DMS53 (cell line): ENCODE data around the gene DTX3L.

Source experiments
- DNase-seq: peaks from one replicate; lab custom pipeline; 2025; lab: John Stamatoyannopoulos, UW

Gene DTX3L

DNA sequence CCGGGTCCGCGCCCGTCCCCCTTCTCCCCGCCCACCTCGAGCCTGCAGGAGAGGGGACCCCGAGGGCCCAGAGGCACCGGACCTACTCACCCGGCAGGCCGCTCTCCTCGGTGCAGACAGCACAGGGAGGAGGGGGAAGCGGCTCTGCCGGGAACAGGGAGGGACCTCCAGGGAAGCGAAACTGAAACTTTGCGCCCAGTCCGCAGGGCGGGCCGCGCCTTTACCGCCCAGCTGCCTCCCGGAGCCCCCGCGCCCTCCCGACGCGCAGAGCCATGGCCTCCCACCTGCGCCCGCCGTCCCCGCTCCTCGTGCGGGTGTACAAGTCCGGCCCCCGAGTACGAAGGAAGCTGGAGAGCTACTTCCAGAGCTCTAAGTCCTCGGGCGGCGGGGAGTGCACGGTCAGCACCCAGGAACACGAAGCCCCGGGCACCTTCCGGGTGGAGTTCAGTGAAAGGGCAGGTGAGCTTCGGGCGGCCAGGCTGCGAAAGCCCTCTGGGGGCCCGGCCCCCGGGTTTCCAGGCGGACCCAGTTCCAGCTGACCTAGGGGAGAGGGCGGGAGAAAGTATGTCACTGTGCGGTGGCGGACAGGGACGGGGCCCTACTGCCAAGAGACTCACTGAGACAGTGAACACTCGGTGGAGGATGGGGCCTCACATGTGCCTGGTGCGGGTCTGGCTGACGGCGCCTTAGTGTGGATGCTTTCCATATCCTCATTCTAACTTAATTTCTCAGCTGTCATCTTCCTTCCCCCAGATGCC, at the start of gene DTX3L, which contains the start of gene PARP9:
Gene DTX3L (plus strand): TSS at position 184 of the 758 bp plus-strand sequence. CDS start 89 bp downstream, at position 273.
Gene PARP9 (minus strand): TSS at position 146 of the 758 bp plus-strand sequence. CDS start 4,680 bp downstream, outside the sequence.
- peak; percentile 85 for DNase-seq

DNA sequence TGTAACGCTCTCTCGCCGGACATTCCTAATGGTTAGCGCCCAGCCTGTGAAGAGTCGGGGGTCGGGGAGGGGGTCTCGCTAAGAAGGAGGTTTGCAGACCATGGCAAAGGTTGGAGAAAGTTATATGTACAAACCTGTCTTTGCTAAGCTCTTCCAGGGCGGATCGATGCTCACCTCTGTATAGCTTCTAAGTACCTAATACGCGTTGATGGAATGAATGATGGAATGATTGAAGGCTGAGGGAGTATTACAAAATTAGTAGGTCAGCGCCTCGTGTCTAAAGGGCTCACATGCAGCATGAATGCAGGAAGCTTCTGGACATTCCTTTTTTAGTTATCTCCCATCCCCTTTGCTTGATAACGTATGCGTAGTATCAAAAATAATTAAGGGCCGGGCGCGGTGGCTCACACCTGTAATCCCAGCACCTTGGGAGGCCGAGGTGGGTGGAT, 49.1 kb upstream of the DTX3L start:
- DNase-seq: no peak

DNA sequence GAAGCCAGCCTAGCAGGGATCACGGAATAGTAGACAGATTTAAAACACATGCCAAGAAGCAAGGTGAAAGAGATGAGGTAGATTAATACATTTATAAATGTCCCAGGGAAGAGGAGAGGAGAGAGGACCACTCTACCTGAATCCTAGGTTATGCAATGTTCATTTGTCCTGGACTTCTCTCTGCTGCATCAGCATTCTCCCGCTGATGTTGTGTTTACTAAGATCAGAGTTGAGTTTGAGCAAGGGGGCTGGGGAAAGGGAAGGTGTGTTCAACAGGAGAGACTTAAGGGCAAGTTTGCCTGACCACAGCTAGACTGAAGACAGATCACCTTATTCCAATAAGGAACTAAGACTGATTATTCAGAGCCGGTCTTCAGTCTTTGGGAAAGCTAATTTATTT, 48.3 kb upstream of the DTX3L start:
- no peak for DNase-seq

DNA sequence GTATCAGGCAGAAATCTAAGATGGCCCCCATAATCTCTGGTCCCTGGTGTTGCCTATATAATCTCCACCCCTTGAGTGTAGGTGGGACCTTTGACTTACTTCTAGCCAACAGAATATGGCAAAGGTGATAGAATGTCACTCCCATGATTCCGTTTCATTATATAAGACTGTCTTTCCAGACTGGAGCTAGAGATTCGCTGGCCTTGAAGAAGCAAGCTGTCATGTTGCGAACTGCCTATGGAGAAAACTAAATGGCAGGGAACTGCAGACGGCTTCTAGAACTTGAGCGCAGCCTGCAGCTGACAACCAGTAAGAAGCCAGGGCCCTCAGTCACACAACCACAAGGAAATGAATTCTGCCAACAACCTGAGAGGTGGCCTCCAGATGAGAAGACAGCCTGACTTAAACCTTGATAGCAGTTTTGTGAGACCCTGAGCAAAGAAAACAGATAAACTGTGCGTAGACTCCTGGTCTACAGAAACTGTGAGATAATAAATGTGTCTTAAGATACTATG, 47.2 kb upstream of the DTX3L start:
- no peak for DNase-seq

DNA sequence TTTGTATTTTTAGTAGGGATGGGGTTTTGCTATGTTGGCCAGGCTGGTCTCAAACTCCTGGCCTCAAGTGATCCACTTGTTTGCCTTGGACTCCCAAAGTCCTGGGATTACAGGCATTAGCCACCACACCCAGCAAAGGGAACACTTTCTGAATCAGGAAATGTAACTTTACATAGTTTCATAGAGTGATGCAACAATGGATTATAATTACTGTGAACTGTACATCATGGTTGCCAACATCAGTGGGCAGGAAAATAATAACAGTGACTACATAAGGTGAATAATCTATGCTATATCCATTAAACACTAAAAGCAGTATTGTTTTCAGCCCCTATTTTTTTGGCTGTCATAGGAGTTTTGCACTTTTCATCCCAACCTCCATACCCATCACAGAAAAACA, 44.4 kb upstream of the DTX3L start:
- DNase-seq: no peak

DNA sequence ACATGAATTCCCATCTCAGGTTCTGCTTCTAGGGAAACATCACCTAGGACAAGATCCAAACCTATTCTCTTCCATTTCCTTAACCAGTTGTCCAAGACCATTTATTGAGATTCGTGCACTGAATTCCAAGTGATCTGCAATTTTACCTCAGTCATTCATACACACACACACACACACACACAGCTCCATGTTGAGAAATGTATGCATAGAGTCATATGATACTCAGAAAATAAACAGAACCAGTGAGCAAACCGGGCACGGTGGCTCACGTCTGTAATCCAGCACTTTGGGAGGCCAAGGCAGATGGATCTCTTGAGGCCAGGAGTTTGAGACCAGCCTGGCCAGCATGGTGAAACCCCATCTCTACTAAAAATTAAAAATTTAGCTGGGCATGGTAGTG, 43.3 kb upstream of the DTX3L start:
- DNase-seq: peak; percentile 48

DNA sequence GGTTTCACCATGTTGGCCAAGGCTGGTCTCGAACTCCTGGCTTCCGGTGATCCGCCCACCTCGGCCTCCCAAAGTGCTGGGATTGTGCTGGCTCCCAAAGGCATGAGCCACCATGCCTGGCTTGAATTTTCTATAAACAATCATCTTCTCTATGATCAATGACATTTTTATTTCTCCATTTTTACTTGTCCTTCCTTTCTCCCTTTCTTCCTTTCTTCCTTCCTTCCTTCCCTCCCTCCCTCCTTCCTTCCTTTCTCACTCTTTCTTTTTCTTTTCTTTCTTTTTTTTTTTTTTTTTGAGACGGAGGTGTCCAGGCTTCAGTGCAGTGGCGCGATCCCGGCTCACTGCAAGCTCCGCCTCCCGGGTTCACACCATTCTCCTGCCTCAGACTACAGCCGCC, 40.8 kb upstream of the DTX3L start:
- DNase-seq: no peak

DNA sequence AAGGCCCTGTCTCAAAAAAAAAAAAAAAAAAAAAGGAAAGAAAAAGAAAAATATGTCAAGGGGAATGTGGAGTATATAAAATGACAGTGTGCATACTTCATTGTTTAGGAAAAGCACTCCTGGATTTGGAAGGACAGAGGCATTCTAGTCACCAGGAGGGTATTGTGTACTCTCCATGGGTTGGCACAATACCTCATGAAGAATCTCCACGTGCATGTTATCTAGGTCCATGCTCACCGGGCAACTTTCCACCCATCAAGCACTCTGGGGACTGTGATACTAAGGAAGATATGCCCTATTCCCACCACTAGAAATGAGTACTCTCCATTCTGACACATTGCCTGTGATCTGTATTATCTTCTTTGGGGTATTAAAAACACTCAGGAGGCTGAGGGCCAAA, 34.0 kb upstream of the DTX3L start:
- DNase-seq: no peak

DNA sequence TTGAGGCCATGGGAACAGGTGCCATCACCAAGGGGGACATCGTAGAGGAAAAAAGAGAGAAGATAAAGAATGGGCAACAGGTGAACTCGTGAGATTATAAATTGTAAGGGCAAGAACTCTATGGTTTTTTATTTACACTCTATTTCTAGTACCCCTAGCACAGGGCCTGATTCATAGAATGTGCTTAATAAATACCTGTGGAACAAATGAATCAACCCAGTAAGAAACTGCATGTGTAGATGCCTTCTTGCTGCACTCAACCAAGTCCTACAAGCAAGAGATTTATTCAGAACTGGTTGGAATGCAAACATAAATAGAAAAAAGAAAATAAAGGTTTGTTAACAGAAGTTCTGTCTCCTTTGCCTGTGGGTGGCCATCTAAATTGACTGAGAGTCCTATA, 30.7 kb upstream of the DTX3L start:
- no peak for DNase-seq

DNA sequence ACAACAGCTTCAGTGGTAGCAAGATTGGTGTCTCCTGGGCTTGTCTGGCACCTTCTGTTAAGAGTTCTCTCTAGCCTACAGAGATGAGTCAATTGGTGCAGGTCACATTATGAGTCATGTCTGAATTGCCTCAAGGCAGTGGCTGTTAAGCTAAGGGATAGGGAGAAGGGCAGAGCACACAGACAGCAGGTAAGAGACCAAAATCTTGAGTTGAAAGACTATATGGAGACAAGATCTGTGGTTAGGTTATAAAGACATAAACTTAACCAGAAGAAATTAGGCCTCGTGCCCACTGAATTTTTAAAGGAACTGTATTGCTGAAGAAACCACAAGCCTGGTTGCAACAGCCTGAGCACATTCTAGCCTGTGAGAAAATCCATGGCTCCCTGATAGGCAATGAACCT, 30.2 kb upstream of the DTX3L start:
- DNase-seq: peak; percentile 13

DNA sequence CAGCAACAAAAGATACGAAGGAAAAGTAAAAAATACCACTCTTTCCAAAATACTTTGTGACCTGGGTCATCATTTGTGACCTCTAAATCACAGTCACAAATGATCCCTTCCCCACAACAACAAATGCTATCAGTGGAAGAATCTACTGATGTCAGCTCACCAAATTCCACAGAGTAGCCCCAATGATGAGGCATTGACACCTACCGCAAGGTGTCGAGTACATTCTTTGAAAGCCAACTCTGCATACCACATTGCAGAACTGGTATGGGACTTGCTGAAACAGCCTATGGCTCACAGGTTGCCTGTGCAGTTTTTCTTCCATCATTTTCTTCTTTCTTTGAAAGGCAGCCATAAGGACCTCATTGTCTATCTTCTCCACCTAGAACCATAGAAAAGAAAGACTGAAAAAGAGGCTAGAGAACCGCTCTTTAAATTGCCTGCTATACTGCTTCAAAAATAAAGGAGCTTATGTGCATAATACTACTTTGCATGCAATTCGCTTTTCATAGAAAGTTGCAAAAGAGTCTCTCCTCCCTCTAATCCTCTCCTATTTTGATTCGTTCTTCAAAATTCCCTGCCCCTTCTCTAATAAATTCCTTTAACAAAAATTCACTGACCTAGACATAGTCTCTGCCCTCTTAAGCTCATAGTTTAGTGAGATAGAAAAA, 28.0 kb upstream of the DTX3L start:
- DNase-seq: no peak

DNA sequence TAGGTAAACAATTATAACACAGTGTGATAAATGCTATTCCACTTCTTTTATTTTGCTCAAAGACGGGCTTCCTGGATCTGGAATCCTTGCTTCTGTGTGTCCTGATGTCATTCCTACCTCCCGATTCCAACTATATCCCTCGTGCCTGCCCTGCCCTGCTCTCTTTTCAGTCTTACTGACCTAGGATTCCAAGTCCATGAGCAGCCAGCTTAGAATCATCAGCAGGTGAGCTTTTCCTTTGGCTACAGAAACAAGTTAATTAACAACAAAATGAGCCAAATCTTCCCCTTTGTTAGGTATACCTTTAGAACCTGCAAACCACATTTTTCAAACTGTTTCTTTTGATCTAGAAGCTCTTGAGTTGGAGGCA, 27.5 kb upstream of the DTX3L start:
- DNase-seq: no peak

DNA sequence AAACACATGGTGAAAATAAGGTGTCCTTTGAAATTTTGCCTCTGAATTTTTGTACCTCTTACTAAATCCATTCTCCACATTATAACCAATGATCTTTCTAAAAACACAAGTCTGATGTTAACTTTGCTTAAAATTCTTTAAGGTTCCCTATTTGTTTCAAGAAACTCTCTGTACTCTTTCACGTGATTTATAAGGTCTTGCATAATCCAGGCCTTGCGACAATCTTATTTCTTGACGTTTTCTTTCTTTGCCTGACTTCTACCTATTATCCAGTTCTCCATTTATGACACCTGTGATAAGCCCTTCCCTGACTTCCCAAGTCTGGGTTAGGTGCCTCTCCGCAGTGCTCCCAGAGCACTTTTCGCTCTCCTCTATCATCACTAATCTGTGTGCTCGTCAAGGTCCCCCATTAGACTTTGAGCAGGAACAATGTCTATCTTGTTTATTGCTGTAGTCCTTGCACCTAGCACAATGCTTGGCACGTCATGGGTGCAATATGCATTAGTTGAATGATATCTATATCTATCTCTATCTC, 25.1 kb upstream of the DTX3L start:
- no peak for DNase-seq

DNA sequence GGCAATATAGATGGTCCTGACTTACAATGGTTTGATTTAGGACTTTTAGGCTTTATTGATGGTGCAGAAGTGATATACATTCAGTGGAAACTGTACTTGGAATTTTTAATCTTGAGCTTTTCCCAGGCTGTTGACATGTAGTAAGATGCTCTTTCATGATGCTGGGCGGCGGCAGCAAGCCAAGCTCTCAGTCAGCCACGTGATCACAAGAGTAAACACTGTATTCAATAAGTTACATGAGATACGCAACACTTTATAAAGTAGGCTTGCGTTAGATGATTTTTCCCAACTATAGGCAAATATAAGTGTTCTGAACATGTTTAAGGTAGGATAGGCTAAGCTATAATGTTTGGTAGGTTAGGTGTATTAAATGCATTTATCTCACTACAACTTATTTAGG, 18.0 kb upstream of the DTX3L start:
- no peak for DNase-seq

DNA sequence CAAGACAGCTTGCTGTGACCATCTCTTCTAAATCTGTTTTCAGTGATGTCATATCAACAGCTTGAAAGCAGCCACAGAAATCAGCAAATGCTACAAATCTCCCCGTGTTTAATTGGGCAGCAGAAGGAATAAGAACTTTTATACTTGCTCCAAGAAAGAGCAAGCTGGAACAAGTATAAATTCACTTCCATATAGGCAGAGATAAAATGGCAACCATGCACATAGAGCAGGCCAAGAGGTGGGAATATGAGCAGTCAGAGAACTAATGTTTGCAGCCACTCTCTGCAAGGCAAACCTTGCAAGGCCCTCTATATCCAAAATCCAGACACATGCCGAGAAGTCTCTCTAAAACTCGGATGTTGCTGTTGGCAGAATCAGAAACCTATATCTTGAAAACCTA, 16.1 kb upstream of the DTX3L start:
- DNase-seq: no peak

DNA sequence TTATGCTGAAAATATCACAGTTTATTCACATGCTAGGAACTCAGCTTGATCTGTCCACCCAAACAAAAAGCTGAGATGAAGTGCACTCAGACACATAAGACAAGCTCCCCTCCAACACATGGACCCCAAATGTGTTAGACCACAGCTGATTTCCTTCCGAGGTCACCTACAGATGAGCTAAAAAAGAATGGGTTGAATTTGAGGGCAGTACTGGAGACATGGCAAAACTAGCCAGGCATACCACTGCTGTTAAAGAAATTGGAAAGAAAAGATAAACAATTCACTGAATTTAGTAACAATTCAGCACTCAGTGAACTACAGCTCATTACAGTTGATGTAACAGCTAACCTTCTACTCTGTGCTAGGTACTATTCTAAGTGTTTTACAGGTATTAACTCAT, 15.5 kb upstream of the DTX3L start:
- no peak for DNase-seq

DNA sequence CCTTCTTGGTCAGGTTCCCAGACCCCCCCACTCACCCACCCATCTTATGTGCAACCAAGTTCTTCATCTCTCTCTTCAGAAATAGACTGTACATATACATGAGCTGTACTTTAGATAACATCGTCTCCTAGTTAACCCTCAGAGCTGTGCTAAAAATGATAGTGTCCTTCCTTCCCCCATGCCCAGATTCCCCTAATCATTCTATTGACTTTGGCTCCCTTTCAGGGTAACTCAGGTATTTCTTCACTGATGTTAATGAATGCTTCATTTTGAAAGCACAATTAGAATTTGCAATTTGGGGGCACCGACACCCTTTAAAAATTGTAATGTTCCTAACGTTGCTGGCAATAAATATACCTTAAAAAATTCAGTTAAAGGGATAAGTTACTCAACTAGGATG, 11.0 kb upstream of the DTX3L start:
- no peak for DNase-seq

DNA sequence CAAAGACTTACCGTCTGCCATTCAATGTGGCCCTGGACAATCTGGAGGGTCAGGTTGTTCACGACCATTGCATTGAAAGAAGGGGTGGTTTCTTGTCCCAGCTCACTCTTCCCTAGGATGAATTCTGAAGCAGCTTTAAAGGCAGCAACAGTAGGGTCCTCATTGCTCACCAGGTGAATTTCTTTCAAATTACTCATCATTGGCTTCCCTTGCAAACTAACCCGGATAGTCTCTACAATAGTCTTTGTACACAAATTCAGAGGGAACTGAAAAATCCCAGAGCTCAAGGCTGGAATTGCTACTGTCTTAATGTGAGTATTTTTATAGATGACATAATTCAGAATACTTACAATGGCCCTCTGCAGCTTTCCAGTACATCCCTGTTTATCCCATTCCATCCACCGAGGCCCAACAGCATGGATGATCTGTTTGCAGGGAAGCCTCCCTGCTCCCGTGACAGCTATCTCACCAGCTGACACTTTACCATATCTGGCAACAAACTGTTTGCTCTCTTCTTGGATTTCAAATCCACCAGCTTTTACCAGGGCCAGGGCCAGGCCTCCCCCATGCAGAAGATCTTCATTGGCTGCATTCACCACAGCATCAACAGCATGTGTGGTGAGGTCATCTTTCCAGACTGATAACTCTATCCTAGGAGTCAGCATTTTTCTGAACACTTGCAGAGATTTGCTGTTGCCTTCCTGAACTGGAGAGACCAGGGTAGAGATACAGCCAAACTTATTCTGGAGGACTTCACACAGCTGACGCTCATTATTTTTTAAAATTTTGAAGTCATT, 8.7 kb upstream of the DTX3L start:
- DNase-seq: peak; percentile 3

DNA sequence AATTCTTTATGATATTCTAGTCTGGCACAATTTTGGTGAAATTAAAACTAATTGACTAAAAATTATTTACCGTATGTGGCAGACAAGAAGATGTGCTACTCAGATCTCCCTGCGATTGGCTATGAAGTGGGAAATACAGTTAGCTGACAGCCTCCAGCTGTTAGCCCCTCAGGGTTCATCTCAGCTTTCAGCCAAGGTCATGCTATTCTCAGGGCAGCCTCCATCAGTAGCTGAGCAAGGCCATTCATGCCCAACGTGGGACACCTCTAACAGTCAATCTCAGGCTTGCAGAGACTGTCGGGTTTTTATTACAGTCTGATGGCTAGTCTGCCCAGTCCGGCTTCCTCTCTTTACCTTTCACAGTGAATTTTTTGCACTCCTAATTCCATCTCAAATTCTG, 6.8 kb upstream of the DTX3L start:
- no peak for DNase-seq

DNA sequence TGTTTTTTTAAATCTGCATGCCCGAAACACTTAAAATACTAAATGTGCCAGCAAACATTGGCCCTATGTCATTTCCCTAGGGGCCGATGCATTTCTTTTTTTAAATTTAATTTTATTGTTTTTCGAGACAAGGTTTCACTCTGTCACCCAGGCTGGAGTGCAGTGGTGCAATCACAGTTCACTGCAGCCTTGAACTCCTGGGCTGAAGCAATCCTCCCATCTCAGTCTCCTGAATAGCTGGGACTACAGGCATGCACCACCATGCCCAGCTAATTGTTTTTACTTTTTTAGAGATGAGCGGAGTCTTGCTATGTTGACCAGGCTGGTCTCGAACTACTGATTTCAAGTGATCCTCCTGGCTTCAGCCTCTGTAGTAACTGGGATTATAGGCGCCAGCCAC, 5.5 kb upstream of the DTX3L start:
- no peak for DNase-seq

DNA sequence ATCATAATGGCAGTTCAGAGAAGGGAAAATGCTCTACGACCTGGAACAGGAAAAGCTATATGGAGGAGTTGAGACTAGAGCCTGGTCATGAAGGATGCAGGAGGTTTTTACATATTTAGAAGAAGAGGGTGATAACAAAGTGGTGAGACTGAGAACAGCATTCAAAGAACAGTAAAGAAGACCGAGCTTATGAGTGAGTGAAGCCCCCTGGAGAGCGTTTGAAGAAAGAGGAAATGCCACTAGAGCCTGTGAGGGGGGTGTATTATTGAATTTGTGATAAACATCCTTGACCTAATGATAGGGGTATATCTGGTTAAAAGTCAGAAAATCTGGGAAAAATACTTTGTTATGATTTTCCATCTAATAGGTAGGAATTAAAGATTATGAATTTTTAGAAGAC, 4.2 kb upstream of the DTX3L start:
- no peak for DNase-seq

DNA sequence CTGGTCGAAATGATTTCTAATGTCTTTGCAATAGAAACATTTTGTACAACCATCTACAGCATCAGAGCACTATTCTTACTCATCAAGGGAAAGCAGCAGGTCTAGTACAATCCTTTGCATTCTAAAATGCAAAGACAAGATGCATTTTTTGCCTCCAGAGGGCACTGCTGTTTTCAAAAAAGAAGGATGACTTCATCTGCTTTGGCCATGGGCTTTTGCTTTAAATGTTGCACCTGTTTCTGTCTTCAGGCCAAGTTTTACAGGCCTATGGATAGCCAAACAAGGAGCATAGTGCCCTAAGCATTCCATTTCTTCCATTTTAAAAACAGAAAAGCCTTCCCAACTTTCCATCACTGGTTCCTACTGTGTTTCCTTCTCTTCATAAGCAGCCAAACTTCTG, 3.5 kb upstream of the DTX3L start:
- peak; percentile 82 for DNase-seq
